ENCODE data around the gene FERMT2. TPM values are rescaled to one million over a fixed set of nuclear protein-coding genes. Genes with fewer than 3 reads are reported as not detected.

The FERMT2 gene
- total and polyA plus RNA-seq, 2 donors from 2014 or later: 46.2 to 78.2 TPM

- H3K27me3 ChIP-seq (ENCODE audit: control insufficient read depth, insufficient read depth, low read length): no peaks in the 10 kb centered on the region
- no peak for TF ChIP-seq CTCF (IDR thresholded peaks at IDR 0.05; ENCODE audit: borderline replicate concordance, extremely low read depth, insufficient read depth)
- no peak for DNase-seq
- no peaks in the 10 kb centered on the region for H3K4me1 ChIP-seq (ENCODE audit: control insufficient read depth in 2 of 3, insufficient read depth in 2 of 3, low read depth in 1 of 3, low read length in 3 of 3)
- H3K36me3 ChIP-seq (ENCODE audit: control insufficient read depth in 2 of 3, insufficient read depth in 3 of 3, low read length in 3 of 3): no peaks in the 10 kb centered on the region
- no peaks in the 10 kb centered on the region for H3K9me3 ChIP-seq (ENCODE audit: control insufficient read depth in 2 of 3, insufficient read depth in 1 of 3, low read length in 3 of 3)
- FAIRE-seq: no peak
- intact Hi-C loops (cut with DNase I): no loop called here
- no peak overlapping the region for H3K27ac ChIP-seq (ENCODE audit: low read depth in 2 of 2, low read length in 2 of 2)
- H3K9ac ChIP-seq (ENCODE audit: low read length in 3 of 3): no peak overlapping the region
- H3K4me3 ChIP-seq (ENCODE audit: low read length in 3 of 3): no peak overlapping the region
Measured at GRCh38 chr14:52995998-52996397, 45.1 kb upstream of the FERMT2 start.

- H3K27me3 ChIP-seq (ENCODE audit: control insufficient read depth, insufficient read depth, low read length): no peaks in the 10 kb centered on the region
Measured at GRCh38 chr14:52992236-52992870, 41.5 kb upstream of the FERMT2 start.

GRCh38 chr14:52988139-52988538, 37.3 kb upstream of the FERMT2 start:
- no peaks in the 10 kb centered on the region for H3K4me1 ChIP-seq (ENCODE audit: control insufficient read depth in 2 of 3, insufficient read depth in 2 of 3, low read depth in 1 of 3, low read length in 3 of 3)
- no peak overlapping the region for H3K9ac ChIP-seq (ENCODE audit: low read length in 3 of 3)
- H3K36me3 ChIP-seq (ENCODE audit: control insufficient read depth in 2 of 3, insufficient read depth in 3 of 3, low read length in 3 of 3): no peaks in the 10 kb centered on the region
- H3K27me3 ChIP-seq (ENCODE audit: control insufficient read depth, insufficient read depth, low read length): no peaks in the 10 kb centered on the region
- TF ChIP-seq CTCF (IDR thresholded peaks at IDR 0.05; ENCODE audit: borderline replicate concordance, extremely low read depth, insufficient read depth): no peak
- FAIRE-seq (no peak), DNase-seq (no peak)
- H3K9me3 ChIP-seq (ENCODE audit: control insufficient read depth in 2 of 3, insufficient read depth in 1 of 3, low read length in 3 of 3): no peaks in the 10 kb centered on the region
- no peak overlapping the region for H3K4me3 ChIP-seq (ENCODE audit: low read length in 3 of 3)
- intact Hi-C loops (cut with DNase I): no loop called here
- H3K27ac ChIP-seq (ENCODE audit: low read depth in 2 of 2, low read length in 2 of 2): no peak overlapping the region

More at GRCh38 chr14:52992236-52992870, 41.5 kb upstream of the FERMT2 start:
- Histone ChIP-seq H3K27ac (ENCODE audit: low read depth in 2 of 2, low read length in 2 of 2) (no peak overlapping the region), H3K4me1 (ENCODE audit: control insufficient read depth in 2 of 3, insufficient read depth in 2 of 3, low read depth in 1 of 3, low read length in 3 of 3) (no peaks in the 10 kb centered on the region), H3K36me3 (ENCODE audit: control insufficient read depth in 2 of 3, insufficient read depth in 3 of 3, low read length in 3 of 3) (no peaks in the 10 kb centered on the region), H3K4me3 (ENCODE audit: low read length in 3 of 3) (no peak overlapping the region), H3K9ac (ENCODE audit: low read length in 3 of 3) (no peak overlapping the region), H3K9me3 (ENCODE audit: control insufficient read depth in 2 of 3, insufficient read depth in 1 of 3, low read length in 3 of 3) (no peaks in the 10 kb centered on the region)
- DNase-seq (no peak), FAIRE-seq (no peak)
- no peak for TF ChIP-seq CTCF (IDR thresholded peaks at IDR 0.05; ENCODE audit: borderline replicate concordance, extremely low read depth, insufficient read depth)
- intact Hi-C loops (cut with DNase I): no loop called here

- no peak for DNase-seq
- no peak overlapping the region for H3K9ac ChIP-seq (ENCODE audit: low read length in 3 of 3)
- no peaks in the 10 kb centered on the region for H3K27me3 ChIP-seq (ENCODE audit: control insufficient read depth, insufficient read depth, low read length)
- TF ChIP-seq CTCF (IDR thresholded peaks at IDR 0.05; ENCODE audit: borderline replicate concordance, extremely low read depth, insufficient read depth): no peak
- intact Hi-C loops (cut with DNase I): no loop called here
- H3K4me3 ChIP-seq (ENCODE audit: low read length in 3 of 3): no peak overlapping the region
- FAIRE-seq: no peak
- H3K9me3 ChIP-seq (ENCODE audit: control insufficient read depth in 2 of 3, insufficient read depth in 1 of 3, low read length in 3 of 3): no peaks in the 10 kb centered on the region
- H3K27ac ChIP-seq (ENCODE audit: low read depth in 2 of 2, low read length in 2 of 2): no peak overlapping the region
- no peaks in the 10 kb centered on the region for H3K4me1 ChIP-seq (ENCODE audit: control insufficient read depth in 2 of 3, insufficient read depth in 2 of 3, low read depth in 1 of 3, low read length in 3 of 3)
- H3K36me3 ChIP-seq (ENCODE audit: control insufficient read depth in 2 of 3, insufficient read depth in 3 of 3, low read length in 3 of 3): no peaks in the 10 kb centered on the region
Measured at GRCh38 chr14:52987514-52987913, 36.7 kb upstream of the FERMT2 start.

Measured in kidney (tissue), 14 donors.